GM12864 (cell line): ENCODE measurements around the gene PPP1R12B.
"Not testable (repeated sequence)": the region's sequence is repeated elsewhere in the genome, so short reads cannot be mapped to it uniquely, and the experiment has no call there.

ENCODE experiments used
- DNase-seq: peaks from one replicate; pipeline ENCODE4 v3.0.0-alpha.2; 2011; ENCODE audit warnings: low read depth
- H3K4me3 ChIP-seq: 2 replicates; pipeline ENCODE4 v1.5.1; 2011; ENCODE audit warnings: mild to moderate bottlenecking, low read depth, low read length, control low read depth
- TF ChIP-seq, protein P1 (sequence below): IDR thresholded peaks from 2 replicates; pipeline ENCODE4 v1.5.1; 2011; ENCODE audit warnings: low read depth, mild to moderate bottlenecking, moderate library complexity, low read length, control low read depth, inconsistent platforms; ENCODE audit errors: missing control alignments

The PPP1R12B gene

DNA sequence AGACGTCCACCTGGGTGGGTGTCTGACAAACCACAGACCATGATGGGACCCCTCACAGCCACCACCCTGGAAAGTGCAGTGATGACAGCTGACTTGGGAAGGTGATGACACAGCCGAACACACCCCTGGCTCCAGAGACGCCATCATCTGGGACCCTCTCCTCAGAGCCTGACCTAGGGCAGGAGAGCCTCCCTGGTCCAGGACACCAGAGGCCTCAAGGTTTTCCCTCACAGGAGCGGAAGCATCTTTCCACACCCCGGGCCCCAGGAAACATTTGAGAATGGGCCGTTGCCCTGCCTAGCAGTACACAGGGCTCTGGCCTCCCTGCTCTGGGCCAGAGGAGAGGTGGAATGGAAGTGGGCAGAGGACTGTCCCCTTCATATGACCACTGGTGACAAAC is 282.0 kb downstream of the PPP1R12B start:
- H3K4me3 ChIP-seq: no peak overlapping the region
- TF ChIP-seq, protein P1, sequence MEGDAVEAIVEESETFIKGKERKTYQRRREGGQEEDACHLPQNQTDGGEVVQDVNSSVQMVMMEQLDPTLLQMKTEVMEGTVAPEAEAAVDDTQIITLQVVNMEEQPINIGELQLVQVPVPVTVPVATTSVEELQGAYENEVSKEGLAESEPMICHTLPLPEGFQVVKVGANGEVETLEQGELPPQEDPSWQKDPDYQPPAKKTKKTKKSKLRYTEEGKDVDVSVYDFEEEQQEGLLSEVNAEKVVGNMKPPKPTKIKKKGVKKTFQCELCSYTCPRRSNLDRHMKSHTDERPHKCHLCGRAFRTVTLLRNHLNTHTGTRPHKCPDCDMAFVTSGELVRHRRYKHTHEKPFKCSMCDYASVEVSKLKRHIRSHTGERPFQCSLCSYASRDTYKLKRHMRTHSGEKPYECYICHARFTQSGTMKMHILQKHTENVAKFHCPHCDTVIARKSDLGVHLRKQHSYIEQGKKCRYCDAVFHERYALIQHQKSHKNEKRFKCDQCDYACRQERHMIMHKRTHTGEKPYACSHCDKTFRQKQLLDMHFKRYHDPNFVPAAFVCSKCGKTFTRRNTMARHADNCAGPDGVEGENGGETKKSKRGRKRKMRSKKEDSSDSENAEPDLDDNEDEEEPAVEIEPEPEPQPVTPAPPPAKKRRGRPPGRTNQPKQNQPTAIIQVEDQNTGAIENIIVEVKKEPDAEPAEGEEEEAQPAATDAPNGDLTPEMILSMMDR: no peak
- DNase-seq: no peak

DNA sequence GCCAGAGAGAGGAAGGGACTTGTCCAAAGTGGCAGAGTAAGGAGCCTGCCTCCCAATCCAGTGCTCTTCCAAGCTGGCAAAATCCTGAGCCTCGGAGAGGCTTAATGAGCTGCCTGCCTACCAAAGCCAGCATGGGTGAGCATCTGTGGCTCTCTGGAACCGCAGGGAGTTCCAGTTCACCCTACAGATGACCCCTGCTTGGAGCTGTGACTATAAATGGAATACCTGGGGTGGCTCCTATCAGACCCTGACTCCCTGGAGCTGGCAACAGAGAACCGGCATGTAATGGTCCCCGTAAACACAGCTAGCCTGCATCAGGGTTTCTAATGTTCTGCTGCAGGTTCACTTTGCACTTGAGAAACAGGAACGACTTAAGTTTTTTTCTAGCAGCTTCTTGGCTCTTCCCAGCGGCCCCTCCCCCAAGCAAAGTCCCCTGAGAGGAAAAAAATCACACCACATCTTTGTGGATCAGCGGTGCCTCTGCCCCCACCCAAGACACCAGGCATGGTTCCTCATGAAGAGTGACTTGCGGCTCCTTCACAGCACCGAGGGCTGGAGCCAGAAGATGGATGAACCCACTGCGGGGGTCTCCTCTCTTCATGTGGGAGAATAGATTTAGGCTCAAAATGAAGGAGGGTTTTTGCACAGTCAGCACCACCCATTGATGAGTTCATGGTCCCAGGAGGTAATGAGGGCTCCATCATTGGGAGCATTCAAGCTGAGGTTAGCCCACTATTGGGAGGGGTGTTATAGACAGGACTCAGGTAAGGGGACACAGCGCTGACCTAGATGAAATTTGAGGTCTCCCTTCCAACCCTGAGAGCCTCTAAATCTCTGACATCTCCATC is 282.8 kb downstream of the PPP1R12B start:
- TF ChIP-seq, protein P1: no peak
- no peak overlapping the region for H3K4me3 ChIP-seq
- no peak for DNase-seq

DNA sequence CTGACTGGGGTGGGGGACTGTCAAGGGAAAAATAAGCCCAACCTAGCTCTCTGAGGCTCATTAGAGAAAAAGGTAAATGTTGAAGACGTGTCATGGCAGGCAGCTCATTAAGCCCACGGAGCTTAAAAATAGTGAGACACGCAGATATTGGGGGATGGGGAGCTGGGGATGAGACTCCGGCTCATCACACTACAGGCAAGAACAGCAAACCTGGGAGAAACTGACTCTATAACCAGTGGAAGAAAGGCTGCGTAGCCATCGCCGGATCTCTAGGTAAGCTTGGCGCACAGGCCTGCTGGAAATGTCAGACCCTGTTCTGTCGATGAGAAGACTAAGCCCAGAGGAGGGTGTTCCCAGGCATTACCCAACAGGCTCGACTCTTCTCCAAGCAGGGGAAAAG is 283.7 kb downstream of the PPP1R12B start:
- DNase-seq: no peak
- TF ChIP-seq, protein P1: no peak
- no peak overlapping the region for H3K4me3 ChIP-seq

DNA sequence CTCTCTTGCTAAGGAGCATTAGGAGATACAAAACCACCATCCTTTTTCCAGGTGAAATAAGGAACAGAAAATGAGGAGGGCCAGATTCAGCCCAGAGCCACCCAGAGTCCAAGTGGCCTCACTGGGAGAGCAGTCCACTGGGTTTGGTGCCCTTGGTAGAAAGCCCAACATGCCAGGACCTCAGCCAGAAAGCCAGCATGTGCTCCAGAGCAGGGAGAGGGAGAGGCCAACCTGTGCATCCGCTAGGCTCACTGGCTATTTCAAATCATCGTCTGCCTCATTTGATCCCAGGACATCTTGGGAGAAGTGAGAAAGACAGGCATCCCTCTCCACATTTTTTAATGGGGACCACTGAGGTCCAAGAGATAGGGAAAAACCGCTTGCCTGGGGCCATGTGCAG is 287.7 kb downstream of the PPP1R12B start:
- not testable (repeated sequence) for H3K4me3 ChIP-seq, DNase-seq

DNA sequence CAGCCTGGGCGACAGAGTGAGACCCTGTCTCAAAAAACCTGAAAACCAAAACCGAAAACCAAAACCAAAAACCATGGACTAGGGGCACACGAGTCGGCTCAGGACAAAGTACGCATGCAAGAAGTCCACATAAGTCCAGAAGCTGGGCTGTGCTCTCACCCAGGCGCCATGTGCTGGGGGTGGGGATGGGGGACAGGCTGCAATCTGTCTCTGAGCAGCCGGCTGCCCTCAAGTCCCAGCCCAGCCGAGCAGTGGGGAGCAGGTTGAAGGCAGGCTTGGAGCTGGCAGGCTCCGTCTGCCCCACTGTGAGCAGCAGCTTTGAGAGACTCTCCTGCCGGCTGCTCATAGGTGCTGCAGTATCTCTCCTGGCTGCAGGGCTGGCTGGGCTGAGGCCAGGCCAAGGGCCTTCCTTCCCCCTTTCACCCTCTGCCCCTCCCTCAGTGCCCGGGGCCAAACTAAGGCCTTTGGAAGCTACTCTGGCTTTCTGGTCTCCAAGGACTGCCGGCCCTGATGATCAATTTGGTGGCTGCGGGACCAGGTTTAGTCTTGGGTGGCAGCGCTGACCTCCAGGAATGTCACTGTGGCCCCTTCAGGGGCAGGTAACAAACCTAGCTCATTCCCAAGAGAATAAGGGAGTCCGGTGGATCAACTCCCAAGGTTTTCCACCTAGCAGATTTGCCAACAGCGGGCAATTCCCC is 289.0 kb downstream of the PPP1R12B start:
- DNase-seq, H3K4me3 ChIP-seq: not testable (repeated sequence)

DNA sequence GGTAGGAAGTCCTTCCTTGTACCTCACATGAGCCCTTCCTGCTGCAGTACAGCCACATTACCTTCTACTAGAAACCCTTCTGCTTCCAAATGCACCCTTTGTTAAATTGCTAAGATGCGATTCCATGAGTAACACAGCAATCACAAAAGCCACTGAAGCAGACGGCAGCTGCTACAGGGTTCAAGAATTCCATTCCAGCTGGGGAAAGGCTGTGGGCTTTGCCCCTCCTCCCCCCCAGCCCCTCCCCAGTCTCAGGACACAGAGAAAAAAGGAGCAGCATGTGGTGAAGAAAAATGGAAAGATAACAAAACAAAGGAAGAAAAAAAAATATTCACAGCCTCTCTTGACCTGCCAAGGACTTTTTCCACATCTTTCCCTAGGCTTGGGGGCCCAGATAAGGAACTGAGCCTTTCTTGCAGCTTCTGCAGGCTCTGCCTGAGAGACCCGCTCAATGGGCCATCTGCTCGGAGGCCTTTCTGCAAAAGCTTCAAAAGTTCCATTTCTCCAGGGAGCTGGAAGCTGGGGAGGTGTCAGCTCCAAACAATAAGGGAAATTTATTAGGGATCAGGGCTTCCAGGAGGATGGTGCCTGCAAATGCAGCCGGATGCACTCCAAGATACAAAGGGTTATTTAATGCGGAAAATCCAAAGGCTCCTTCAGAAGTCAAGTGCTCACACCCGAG is 289.7 kb downstream of the PPP1R12B start:
- TF ChIP-seq, protein P1: no peak
- H3K4me3 ChIP-seq: no peak overlapping the region

DNA sequence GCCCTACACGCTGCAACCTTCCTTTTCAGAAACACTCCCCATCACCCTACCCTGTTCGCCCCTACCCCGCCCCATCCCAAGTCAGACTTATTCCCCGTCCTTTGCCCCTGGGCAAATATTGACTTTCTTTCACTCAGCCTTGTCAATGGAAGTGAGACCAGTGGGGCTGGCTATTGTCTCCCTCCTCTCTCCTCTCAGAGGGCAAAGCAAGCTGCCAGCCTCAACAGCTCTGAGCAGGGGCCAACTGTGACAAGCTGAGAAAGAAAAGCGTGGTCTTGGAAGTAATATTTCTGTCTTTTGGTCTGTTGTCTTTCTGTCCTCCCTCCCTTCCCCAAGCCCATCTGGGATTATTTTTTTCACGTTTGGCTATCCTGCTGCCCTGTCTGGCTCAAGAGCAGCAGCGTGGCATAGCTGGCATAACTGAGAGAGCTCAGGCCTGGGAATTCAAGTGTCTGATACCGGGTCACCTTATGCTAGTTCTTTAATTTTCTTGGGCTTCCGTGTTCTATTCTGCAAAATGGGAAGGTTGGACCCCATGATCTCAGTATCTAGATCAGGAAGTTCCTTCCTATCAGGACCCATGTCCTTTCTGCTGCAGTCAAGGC is 290.3 kb downstream of the PPP1R12B start:
- not testable (repeated sequence) for DNase-seq, H3K4me3 ChIP-seq

More for the DNA sequence above, 289.7 kb downstream of the PPP1R12B start:
- DNase-seq: no peak

DNA sequence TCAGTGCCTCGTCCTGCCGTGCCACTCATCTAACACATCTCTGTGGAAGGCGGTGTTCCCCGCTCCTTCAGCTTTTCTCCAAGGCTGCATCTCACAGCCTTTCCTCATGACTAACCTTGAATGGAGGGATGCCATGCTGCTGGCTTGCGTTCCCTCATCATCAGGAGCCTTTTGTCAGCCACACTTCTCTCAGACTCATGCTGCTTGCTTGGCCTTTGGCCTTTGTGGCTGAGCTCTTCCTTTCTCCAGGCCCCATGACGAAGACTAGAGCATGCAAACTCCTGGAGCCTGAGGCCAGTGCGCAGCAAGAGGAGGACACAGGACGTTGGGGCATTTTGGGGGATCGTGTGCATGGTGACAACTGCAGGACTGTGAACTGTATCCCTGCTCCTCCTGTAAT is 291.0 kb downstream of the PPP1R12B start:
- TF ChIP-seq, protein P1: no peak
- H3K4me3 ChIP-seq: no peak overlapping the region
- no peak for DNase-seq
